ENCODE measurements around the gene ZNF385A.

- no peak for TF ChIP-seq CTCF (conservative IDR thresholded peaks at IDR 0.05; ENCODE audit: low read depth, low read length)
- no peak for TF ChIP-seq BHLHE40 (IDR thresholded peaks at IDR 0.05; ENCODE audit: low read depth, low read length)
- TF ChIP-seq POLR2A (IDR thresholded peaks at IDR 0.05; ENCODE audit: low read depth, low read length): no peak
- no peak for TF ChIP-seq RAD21 (IDR thresholded peaks at IDR 0.05; ENCODE audit: low read length)
- TF ChIP-seq CEBPB (IDR thresholded peaks at IDR 0.05; ENCODE audit: low read depth, low read length): no peak
- no peak for TF ChIP-seq MXI1 (IDR thresholded peaks at IDR 0.05; ENCODE audit: borderline replicate concordance, low read depth, low read length)
- no peak for TF ChIP-seq MAZ (IDR thresholded peaks at IDR 0.05; ENCODE audit: borderline replicate concordance, low read depth, low read length)
- TF ChIP-seq FOS (IDR thresholded peaks at IDR 0.05; ENCODE audit: low read depth, low read length): no peak
- no peak for TF ChIP-seq SMC3 (IDR thresholded peaks at IDR 0.05; ENCODE audit: low read depth, low read length)
- no peak for TF ChIP-seq RFX5 (IDR thresholded peaks at IDR 0.05; ENCODE audit: low read depth, low read length)
- TF ChIP-seq, protein P1, sequence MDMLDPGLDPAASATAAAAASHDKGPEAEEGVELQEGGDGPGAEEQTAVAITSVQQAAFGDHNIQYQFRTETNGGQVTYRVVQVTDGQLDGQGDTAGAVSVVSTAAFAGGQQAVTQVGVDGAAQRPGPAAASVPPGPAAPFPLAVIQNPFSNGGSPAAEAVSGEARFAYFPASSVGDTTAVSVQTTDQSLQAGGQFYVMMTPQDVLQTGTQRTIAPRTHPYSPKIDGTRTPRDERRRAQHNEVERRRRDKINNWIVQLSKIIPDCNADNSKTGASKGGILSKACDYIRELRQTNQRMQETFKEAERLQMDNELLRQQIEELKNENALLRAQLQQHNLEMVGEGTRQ (IDR thresholded peaks at IDR 0.05; ENCODE audit: low read depth, low read length): no peak
Observed at GRCh38 chr12:54418441-54419087, 34.0 kb upstream of the ZNF385A start.
